CD8-positive, alpha-beta memory T cell (primary cell): ENCODE data around the gene NOC4L. TPM values are rescaled to one million over a fixed set of nuclear protein-coding genes. Genes with fewer than 3 reads are reported as not detected.

Source experiments
- CTCF ChIA-PET: fragments of 350-600 bp; sonication (Branson Sonifier 250); formaldehyde crosslinking; loops from one replicate; lab custom pipeline; 2021; ENCODE audit warnings: antibody characterized with exemption; lab: Charles Lee
- POLR2A ChIA-PET: fragments of 350-600 bp; sonication (Branson Sonifier 250); formaldehyde crosslinking; loops from one replicate; lab custom pipeline; 2021; ENCODE audit warnings: antibody characterized with exemption; lab: Charles Lee
- DNase-seq, 5 donors: peaks; one replicate each; pipeline versions ENCODE4 v3.0.0 to v3.0.0-alpha.2; 2020 to 2022; ENCODE audit warnings: mixed read lengths in 1 of 5
- H3K27ac ChIP-seq: one replicate; pipeline ENCODE4 v1.7.0; 2013; ENCODE audit warnings: low read depth, mild to moderate bottlenecking, low read length, moderate library complexity
- H3K27me3 ChIP-seq: 2 replicates; pipeline ENCODE4 v1.7.0; 2013; ENCODE audit warnings: low read length, mild to moderate bottlenecking; ENCODE audit not compliant: insufficient read depth, poor library complexity, severe bottlenecking
- H3K36me3 ChIP-seq: 2 replicates; pipeline ENCODE4 v1.7.0; 2013; ENCODE audit warnings: mild to moderate bottlenecking, low read length, moderate library complexity; ENCODE audit not compliant: insufficient read depth
- H3K4me1 ChIP-seq: 2 replicates; pipeline ENCODE4 v1.7.0; 2013; ENCODE audit warnings: mild to moderate bottlenecking, low read length, moderate library complexity; ENCODE audit not compliant: insufficient read depth
- H3K4me3 ChIP-seq: 2 replicates; pipeline ENCODE4 v1.7.0; 2013; ENCODE audit warnings: mild to moderate bottlenecking, low read length
- H3K9me3 ChIP-seq: 2 replicates; pipeline ENCODE4 v1.7.0; 2013; ENCODE audit warnings: mild to moderate bottlenecking, low read length
- H3K27ac Mint-ChIP-seq, 8 donors: one replicate each; pipeline ENCODE4 v1.8.0; 2020 to 2021; ENCODE audit warnings: mixed read lengths in 8 of 8, mild to moderate bottlenecking in 6 of 8, inconsistent platforms in 3 of 8, moderate library complexity in 3 of 8
- H3K27me3 Mint-ChIP-seq, 2 donors: one replicate each; pipeline ENCODE4 v1.8.0; 2020 to 2021; ENCODE audit warnings: mixed read lengths in 2 of 2, mild to moderate bottlenecking in 1 of 2, moderate library complexity in 1 of 2
- H3K36me3 Mint-ChIP-seq, 3 donors: one replicate each; pipeline ENCODE4 v1.8.0; 2020 to 2021; ENCODE audit warnings: mixed read lengths in 3 of 3, inconsistent platforms in 1 of 3, mild to moderate bottlenecking in 1 of 3
- H3K4me1 Mint-ChIP-seq, 3 donors: one replicate each; pipeline ENCODE4 v1.8.0; 2020 to 2021; ENCODE audit warnings: mixed read lengths in 3 of 3, inconsistent platforms in 1 of 3, mild to moderate bottlenecking in 1 of 3
- H3K4me3 Mint-ChIP-seq, 7 donors: one replicate each; pipeline ENCODE4 v1.8.0; 2020 to 2021; ENCODE audit warnings: mixed read lengths in 7 of 7, mild to moderate bottlenecking in 6 of 7, moderate library complexity in 4 of 7, inconsistent platforms in 2 of 7
- H3K9me3 Mint-ChIP-seq, 5 donors: one replicate each; pipeline ENCODE4 v1.8.0; 2020 to 2022; ENCODE audit warnings: mixed read lengths in 5 of 5, mild to moderate bottlenecking in 3 of 5, moderate library complexity in 2 of 5, inconsistent platforms in 1 of 5
- polyA plus RNA-seq: library from polyadenylated mRNA; unstranded; fragments of 300-500 nt; fragmentation: Illumina TruSeq; gene quantifications from one replicate; pipeline ENCODE4 v1.2.3, GENCODE V29; 2021
- total RNA-seq, 2 experiments: library from RNA; stranded (reverse); gene quantifications; one replicate each; pipeline ENCODE4 v1.2.3, GENCODE V29; 2021

Gene NOC4L
- total and polyA plus RNA-seq, 3 experiments from 2014 or later: 25.1 to 56.0 (median 55.7) TPM

DNA sequence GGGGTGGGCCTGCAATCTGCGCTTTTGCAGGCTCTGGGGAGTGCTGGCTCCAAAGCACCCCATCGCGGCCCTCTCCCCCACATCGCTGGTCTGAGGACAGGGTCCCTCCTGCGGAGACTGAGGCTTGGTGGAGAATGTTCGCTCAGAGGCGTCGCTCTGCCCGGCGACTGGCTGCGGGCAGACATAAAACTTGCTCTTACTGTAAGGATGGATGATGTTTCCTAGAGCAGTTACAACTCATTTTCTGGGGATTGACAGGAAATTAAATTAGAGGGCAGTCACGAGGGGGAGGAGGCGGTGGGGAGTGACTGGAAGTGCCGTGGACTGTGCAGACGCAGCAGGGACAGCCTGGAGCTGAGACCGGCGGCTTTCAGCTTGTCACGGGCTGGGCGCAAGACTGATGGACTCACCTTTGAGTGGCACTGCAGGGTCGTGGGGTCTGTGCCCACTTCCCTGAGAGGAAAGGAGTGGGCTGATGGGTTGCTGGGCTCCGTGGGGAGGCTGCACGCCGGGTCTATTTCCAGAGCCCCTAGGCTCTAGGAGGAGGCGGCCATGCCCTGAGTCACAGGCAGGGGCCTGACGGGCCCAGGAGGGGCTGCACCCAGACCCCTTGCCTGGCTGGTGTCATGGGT, 32.8 kb downstream of the NOC4L start:
- no peak overlapping the region for H3K27ac ChIP-seq
- peak overlapping the region in 1 of 8 donors; percentile 60 for H3K27ac Mint-ChIP-seq
- peaks cover 0 to 2% (median 0%) of the 10 kb centered on the region in 5 donors for H3K9me3 Mint-ChIP-seq
- no peaks in the 10 kb centered on the region for H3K36me3 Mint-ChIP-seq
- no peak overlapping the region for H3K4me3 Mint-ChIP-seq
- H3K4me3 ChIP-seq: no peak overlapping the region
- ChIA-PET CTCF (no interaction called here), POLR2A (no interaction called here)
- no peaks in the 10 kb centered on the region for H3K9me3 ChIP-seq
- DNase-seq: no peak
- peaks cover 14 to 18% of the 10 kb centered on the region in 2 donors for H3K27me3 Mint-ChIP-seq
- peaks cover 15 to 31% (median 15%) of the 10 kb centered on the region in 3 donors for H3K4me1 Mint-ChIP-seq
- H3K36me3 ChIP-seq: no peaks in the 10 kb centered on the region
- H3K27me3 ChIP-seq: peaks cover 10% of the 10 kb centered on the region
- peaks cover 36% of the 10 kb centered on the region for H3K4me1 ChIP-seq

DNA sequence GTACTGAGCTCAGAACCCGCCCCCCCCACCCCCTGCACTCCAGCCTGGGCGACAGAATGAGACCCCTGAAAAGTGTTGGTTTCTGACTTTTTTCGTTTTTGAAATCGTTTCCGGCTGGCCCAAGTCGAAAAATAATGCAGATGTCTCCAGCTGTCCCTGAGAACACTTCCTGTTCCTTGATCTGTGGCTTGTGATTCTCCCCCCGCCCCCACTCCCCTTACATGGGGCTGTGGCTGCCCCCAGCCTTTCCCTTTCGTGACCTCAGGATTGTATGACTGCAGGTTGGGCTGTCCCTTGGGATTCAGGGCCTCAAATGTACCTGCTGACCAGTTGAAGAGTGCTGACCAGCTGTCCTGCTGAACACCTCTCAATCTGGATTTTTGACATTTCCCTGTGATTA, 34.1 kb downstream of the NOC4L start:
- peak overlapping the region in 4 of 8 donors; percentile 22 to 69 (median 50) for H3K27ac Mint-ChIP-seq
- POLR2A ChIA-PET: interaction anchor here (2.4 kb wide), 1 partner anchor 11 kb away, joined by 16 read pairs; no protein-coding TSS in a partner anchor
- no peaks in the 10 kb centered on the region for H3K36me3 Mint-ChIP-seq
- Histone ChIP-seq H3K4me1 (peaks cover 29% of the 10 kb centered on the region), H3K4me3 (no peak overlapping the region), H3K9me3 (no peaks in the 10 kb centered on the region), H3K27me3 (peaks cover 10% of the 10 kb centered on the region), H3K27ac (no peak overlapping the region), H3K36me3 (no peaks in the 10 kb centered on the region)
- H3K27me3 Mint-ChIP-seq: peaks cover 10 to 12% of the 10 kb centered on the region in 2 donors
- peak overlapping the region in 5 of 7 donors; percentile 15 to 81 (median 70) for H3K4me3 Mint-ChIP-seq
- CTCF ChIA-PET: interaction anchor here (1.4 to 1.6 kb wide), 2 partner anchors 11 to 17 kb away, joined by 4 to 7 read pairs; no protein-coding TSS in a partner anchor
- no peak for DNase-seq
- peaks cover 11 to 25% (median 14%) of the 10 kb centered on the region in 3 donors for H3K4me1 Mint-ChIP-seq
- H3K9me3 Mint-ChIP-seq: peaks cover 0 to 5% (median 1%) of the 10 kb centered on the region in 5 donors

DNA sequence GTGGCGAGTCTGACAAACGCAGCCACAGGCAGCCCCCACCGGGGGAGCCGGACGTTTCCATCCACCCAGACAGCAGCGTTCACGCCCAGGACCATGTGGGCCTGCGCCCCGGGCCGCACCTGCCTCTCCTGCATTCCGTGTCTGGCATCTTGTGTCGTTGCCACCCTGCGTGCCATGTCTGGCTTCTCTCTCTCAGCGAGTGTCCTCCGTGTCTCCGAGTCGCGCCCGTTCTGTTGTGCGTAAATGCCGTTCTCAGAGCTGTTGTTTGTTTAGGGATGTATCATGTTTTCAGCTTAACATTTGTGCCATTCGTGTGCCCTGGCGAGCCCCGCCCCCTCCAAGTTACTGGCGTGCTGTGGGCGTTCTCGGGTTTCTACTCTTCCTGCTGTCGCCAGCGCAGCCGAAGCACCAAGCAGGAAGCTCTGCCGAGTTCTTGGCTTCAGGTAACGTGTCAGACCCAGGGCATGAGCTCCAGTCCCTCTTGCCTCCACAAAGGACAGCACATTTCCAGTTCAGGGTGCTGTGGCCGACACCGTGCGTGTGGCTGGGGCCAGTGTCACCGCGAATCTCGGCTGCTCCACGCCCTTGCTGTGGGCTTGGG, 34.6 kb downstream of the NOC4L start:
- H3K27ac Mint-ChIP-seq: peak overlapping the region in 7 of 8 donors; percentile 36 to 85 (median 69)
- no peak overlapping the region for H3K4me3 ChIP-seq
- POLR2A ChIA-PET: interaction anchor here (2.4 kb wide), 1 partner anchor 10 kb away, joined by 16 read pairs; no protein-coding TSS in a partner anchor
- peaks cover 8 to 11% of the 10 kb centered on the region in 2 donors for H3K27me3 Mint-ChIP-seq
- no peak overlapping the region for H3K27ac ChIP-seq
- H3K36me3 ChIP-seq: no peaks in the 10 kb centered on the region
- peaks cover 11 to 23% (median 14%) of the 10 kb centered on the region in 3 donors for H3K4me1 Mint-ChIP-seq
- peak overlapping the region; percentile 32 to 82 (median 79) for H3K4me3 Mint-ChIP-seq
- peaks cover 24% of the 10 kb centered on the region for H3K4me1 ChIP-seq
- CTCF ChIA-PET: interaction anchor here (1.4 to 1.6 kb wide), 2 partner anchors 10 to 17 kb away, joined by 4 to 7 read pairs; no protein-coding TSS in a partner anchor
- peaks cover 0 to 5% (median 4%) of the 10 kb centered on the region in 5 donors for H3K9me3 Mint-ChIP-seq
- DNase-seq: peak in 2 of 5 donors; percentile 32 to 62
- no peaks in the 10 kb centered on the region for H3K36me3 Mint-ChIP-seq
- peaks cover 10% of the 10 kb centered on the region for H3K27me3 ChIP-seq
- no peaks in the 10 kb centered on the region for H3K9me3 ChIP-seq

DNA sequence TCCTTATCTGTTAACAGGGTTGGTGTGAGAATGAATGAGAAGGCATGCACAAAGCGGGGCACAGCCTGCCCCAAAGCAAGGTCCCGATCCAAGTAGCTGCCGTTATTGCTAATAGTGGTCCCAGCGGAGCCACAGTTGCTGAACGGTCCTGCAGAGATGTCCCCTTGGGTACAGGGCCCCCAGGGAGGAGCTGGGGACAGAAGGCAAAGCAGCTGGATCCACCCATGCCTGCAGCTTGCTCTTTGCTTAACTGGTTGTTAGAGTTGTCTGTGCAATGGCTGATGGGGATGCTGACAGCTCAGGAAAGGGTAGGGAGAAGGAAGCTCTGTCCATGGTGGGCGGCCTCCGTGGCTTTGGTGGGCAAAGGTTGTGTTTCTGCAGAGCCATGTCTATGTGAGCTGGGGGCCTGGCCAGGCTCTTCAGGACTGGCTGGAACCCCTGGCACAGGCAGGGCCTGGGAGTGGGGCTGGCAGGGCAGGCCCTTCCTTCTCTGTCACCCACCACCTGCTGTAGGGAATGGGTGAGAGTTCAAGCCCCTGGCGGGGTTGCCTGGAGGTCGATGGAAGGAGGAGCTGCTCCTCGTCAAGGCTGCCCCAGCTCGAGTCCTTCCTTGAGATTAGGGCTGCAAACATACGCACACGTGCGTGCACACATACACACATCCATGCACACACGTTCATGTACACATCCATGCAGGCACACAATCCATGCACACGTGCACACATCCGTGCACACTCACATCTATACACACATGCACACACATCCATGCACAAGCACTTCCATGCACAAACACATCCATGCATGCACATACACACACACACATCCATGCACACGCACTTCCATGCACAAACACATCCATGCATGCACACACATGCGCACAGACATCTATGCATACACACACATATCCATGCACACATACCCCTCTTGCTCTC, 35.4 kb downstream of the NOC4L start:
- no peak for DNase-seq
- Histone ChIP-seq H3K4me1 (peaks cover 22% of the 10 kb centered on the region), H3K9me3 (no peaks in the 10 kb centered on the region), H3K4me3 (no peak overlapping the region), H3K27ac (no peak overlapping the region), H3K36me3 (no peaks in the 10 kb centered on the region), H3K27me3 (peaks cover 10% of the 10 kb centered on the region)
- peaks cover 0 to 5% (median 0%) of the 10 kb centered on the region in 3 donors for H3K36me3 Mint-ChIP-seq
- CTCF ChIA-PET: interaction anchor here (1.2 to 1.6 kb wide), 2 partner anchors 9 kb away, joined by 3 to 7 read pairs; no protein-coding TSS in a partner anchor
- H3K27ac Mint-ChIP-seq: peak overlapping the region in 3 of 8 donors; percentile 36 to 69 (median 53)
- peaks cover 0 to 8% (median 5%) of the 10 kb centered on the region in 5 donors for H3K9me3 Mint-ChIP-seq
- POLR2A ChIA-PET: interaction anchor here (0.6 to 2.4 kb wide), 2 partner anchors 9 to 402 kb away, joined by 4 to 16 read pairs; no protein-coding TSS in a partner anchor
- peaks cover 11 to 19% (median 13%) of the 10 kb centered on the region in 3 donors for H3K4me1 Mint-ChIP-seq
- peaks cover 6 to 8% of the 10 kb centered on the region in 2 donors for H3K27me3 Mint-ChIP-seq
- H3K4me3 Mint-ChIP-seq: peak overlapping the region in 3 of 7 donors; percentile 32 to 82 (median 79)

DNA sequence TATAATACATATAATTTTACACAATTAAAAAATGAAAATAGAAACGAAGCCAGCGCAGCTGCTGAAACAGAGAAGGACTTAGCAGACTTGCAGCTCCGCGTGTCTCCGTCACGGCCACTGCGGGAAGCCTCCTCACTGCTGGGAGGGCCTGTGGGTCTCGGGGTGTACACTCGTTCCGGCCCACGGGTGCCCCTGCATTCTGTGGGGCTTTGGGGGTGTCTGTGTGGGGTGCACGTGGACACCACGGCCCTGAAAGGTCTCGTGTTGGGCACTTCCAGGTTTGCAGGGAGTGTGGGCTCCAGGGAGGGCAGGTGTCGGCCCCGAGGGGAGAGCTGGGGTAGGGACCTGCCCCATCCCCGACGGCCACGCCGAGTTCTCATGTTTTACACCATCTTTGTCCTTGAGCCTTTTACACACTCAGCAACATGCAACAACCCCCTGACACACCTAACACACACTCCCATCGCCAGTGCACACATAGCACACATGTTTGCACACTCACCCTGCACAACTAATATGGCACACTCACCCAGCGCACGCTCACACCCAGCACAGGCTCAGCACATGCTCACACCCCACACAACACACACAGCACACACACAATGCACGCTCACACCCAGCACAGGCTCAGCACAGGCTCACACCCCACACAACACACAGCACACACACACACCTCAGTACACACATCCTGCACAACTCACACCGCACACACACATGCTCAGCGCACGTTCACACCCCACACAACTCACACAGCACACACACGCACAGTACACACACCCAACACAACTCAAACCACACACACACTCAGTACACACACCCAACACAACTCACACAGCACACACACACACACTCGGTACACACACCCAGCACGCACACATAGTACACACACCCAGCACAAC, 36.6 kb downstream of the NOC4L start:
- POLR2A ChIA-PET: no interaction called here

DNA sequence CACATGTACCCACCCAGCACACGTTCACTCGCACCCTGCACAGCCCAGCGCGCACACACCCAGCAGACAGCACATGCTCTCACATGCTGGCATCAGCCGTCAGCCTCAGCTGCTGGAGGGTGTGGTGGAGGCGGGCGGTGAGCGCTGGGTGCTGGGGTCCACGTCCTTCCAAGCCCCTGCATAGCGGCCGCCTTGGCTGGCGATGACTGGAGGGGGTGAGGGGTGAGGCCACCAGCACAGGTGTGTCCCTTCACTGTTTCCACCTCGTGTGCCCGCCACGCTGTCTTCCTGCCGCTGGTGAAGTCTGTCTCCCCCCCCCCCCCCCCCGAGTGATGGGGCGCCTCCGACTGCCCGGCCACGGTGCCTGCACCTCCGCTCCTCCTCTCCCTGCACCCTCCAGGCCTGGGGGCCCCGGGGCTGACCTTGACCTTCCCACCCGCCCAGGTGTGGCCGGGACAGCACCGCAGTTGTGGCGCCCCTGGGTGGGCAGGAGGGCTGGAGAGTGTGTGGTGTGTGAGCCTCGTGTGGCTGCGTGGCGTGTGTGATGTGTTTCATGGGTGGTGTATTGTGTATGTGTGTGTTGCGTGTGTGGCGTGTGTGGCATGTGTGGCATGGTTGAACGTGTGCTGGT, 37.4 kb downstream of the NOC4L start:
- Histone ChIP-seq H3K4me3 (no peak overlapping the region), H3K4me1 (peaks cover 34% of the 10 kb centered on the region), H3K9me3 (no peaks in the 10 kb centered on the region), H3K36me3 (no peaks in the 10 kb centered on the region), H3K27me3 (peaks cover 5% of the 10 kb centered on the region), H3K27ac (no peak overlapping the region)
- Mint-ChIP-seq H3K4me3 (no peak overlapping the region), H3K9me3 (peaks cover 0 to 11% (median 9%) of the 10 kb centered on the region in 5 donors), H3K27ac (no peak overlapping the region), H3K36me3 (peaks cover 0 to 5% (median 2%) of the 10 kb centered on the region in 3 donors), H3K27me3 (peaks cover 4 to 12% of the 10 kb centered on the region in 2 donors), H3K4me1 (peaks cover 24 to 34% (median 27%) of the 10 kb centered on the region in 3 donors)
- no peak for DNase-seq
- ChIA-PET POLR2A (no interaction called here), CTCF (no interaction called here)

More for the DNA sequence above, 36.6 kb downstream of the NOC4L start:
- no peaks in the 10 kb centered on the region for H3K36me3 ChIP-seq
- no peaks in the 10 kb centered on the region for H3K9me3 ChIP-seq
- Mint-ChIP-seq H3K9me3 (peaks cover 0 to 10% (median 9%) of the 10 kb centered on the region in 5 donors), H3K27ac (peak overlapping the region in 1 of 8 donors; percentile 83), H3K27me3 (peaks cover 4 to 12% of the 10 kb centered on the region in 2 donors), H3K36me3 (peaks cover 0 to 5% (median 2%) of the 10 kb centered on the region in 3 donors), H3K4me3 (peak overlapping the region in 1 of 7 donors; percentile 25), H3K4me1 (peaks cover 17 to 26% (median 19%) of the 10 kb centered on the region in 3 donors)
- no peak for DNase-seq
- peaks cover 27% of the 10 kb centered on the region for H3K4me1 ChIP-seq
- CTCF ChIA-PET: interaction anchor here (1.2 kb wide), 1 partner anchor 8 kb away, joined by 3 read pairs; no protein-coding TSS in a partner anchor
- H3K4me3 ChIP-seq: no peak overlapping the region
- no peak overlapping the region for H3K27ac ChIP-seq
- H3K27me3 ChIP-seq: peaks cover 5% of the 10 kb centered on the region
